H1 (cell line): ENCODE results near the gene APOBEC2. TPM values are rescaled to one million over a fixed set of nuclear protein-coding genes. Genes with fewer than 3 reads are reported as not detected.

ENCODE experiments used
- CTCF ChIA-PET: fragments of 300-600 bp; sonication (Branson Sonifier 250); formaldehyde crosslinking; loops from one replicate; lab custom pipeline; 2021; ENCODE audit not compliant: partially characterized antibody; lab: Charles Lee
- POLR2A ChIA-PET: fragments of 300-600 bp; sonication (Branson Sonifier 250); formaldehyde crosslinking; loops from one replicate; lab custom pipeline; 2021; ENCODE audit warnings: inconsistent platforms; ENCODE audit not compliant: partially characterized antibody; lab: Charles Lee
- DNase-seq, 2 experiments: peaks; one replicate each; pipeline versions ENCODE4 v3.0.0 to v3.0.0-alpha.2; 2010 to 2022; ENCODE audit warnings: low spot score in 2 of 2, low read depth in 1 of 2, mixed read lengths in 1 of 2
- FAIRE-seq: peaks from 2 replicates; lab custom pipeline; 2011; peaks lifted over from hg19 to GRCh38; lab: Jason Lieb, UNC
- H2AFZ ChIP-seq: 2 replicates; pipeline ENCODE4 v1.8.1; 2012; ENCODE audit warnings: low read length, inconsistent platforms
- H2AK5ac ChIP-seq: 2 replicates; pipeline ENCODE4 v1.6.1; 2013; ENCODE audit warnings: low read depth, low read length
- H2BK120ac ChIP-seq: replicated peaks from 2 replicates; pipeline ENCODE3; 2013; ENCODE audit warnings: low read depth, low read length, inconsistent platforms
- H2BK12ac ChIP-seq: 2 replicates; pipeline ENCODE4 v1.6.1; 2013; ENCODE audit warnings: low read depth, low read length
- H2BK15ac ChIP-seq: 2 replicates; pipeline ENCODE4 v1.6.1; 2013; ENCODE audit warnings: low read length
- H2BK20ac ChIP-seq: 2 replicates; pipeline ENCODE4 v1.6.1; 2013; ENCODE audit warnings: low read length
- H2BK5ac ChIP-seq: 2 replicates; pipeline ENCODE4 v1.6.1; 2013; ENCODE audit warnings: low read depth, low read length
- H3K14ac ChIP-seq: 2 replicates; pipeline ENCODE4 v1.6.1; 2013; ENCODE audit warnings: inconsistent platforms; ENCODE audit not compliant: insufficient read length
- H3K18ac ChIP-seq: 2 replicates; pipeline ENCODE4 v1.6.1; 2013; ENCODE audit warnings: low read length; ENCODE audit errors: extremely low read depth
- H3K23ac ChIP-seq: 2 replicates; pipeline ENCODE4 v1.6.1; 2013; ENCODE audit warnings: inconsistent platforms; ENCODE audit not compliant: insufficient read length
- H3K23me2 ChIP-seq: 2 replicates; pipeline ENCODE4 v1.6.1; 2013; ENCODE audit warnings: low read depth, low read length
- H3K27ac ChIP-seq: 2 replicates; pipeline ENCODE4 v1.6.1; 2011; ENCODE audit warnings: low read depth, low read length, inconsistent platforms
- H3K27me3 ChIP-seq, 4 experiments: replicated peaks in 1 of 4; 1 replicate in 1 of 4; 2 replicates in 3 of 4; pipeline versions ENCODE4 v1.6.1 to v1.8.1; 2011 to 2013; ENCODE audit warnings: low read length in 3 of 4, mild to moderate bottlenecking in 3 of 4, inconsistent platforms in 2 of 4, mixed read lengths in 2 of 4, moderate library complexity in 1 of 4; ENCODE audit not compliant: control insufficient read depth in 3 of 4, insufficient read depth in 3 of 4; ENCODE audit errors: extremely low read depth in 1 of 4
- H3K36me3 ChIP-seq, 4 experiments: 2 replicates each; pipeline versions ENCODE4 v1.6.1 to v1.8.1; 2011 to 2013; ENCODE audit warnings: mild to moderate bottlenecking in 4 of 4, low read length in 3 of 4, moderate library complexity in 2 of 4, control low read depth in 1 of 4, inconsistent platforms in 1 of 4; ENCODE audit not compliant: insufficient read depth in 4 of 4, control insufficient read depth in 2 of 4
- H3K4ac ChIP-seq: replicated peaks from 2 replicates; pipeline ENCODE3; 2013; ENCODE audit warnings: low read length, low read depth, mixed read lengths, inconsistent platforms; ENCODE audit not compliant: insufficient read length
- H3K4me1 ChIP-seq, 4 experiments: replicated peaks in 1 of 4; 1 replicate in 1 of 4; 2 replicates in 3 of 4; pipeline versions ENCODE4 v1.6.1 to v1.8.1; 2011 to 2013; ENCODE audit warnings: low read length in 3 of 4, inconsistent platforms in 2 of 4, mixed read lengths in 1 of 4; ENCODE audit not compliant: insufficient read depth in 4 of 4, control insufficient read depth in 3 of 4
- H3K4me2 ChIP-seq, 2 experiments: 2 replicates each; pipeline versions ENCODE4 v1.6.1 to v1.8.1; 2011 to 2013; ENCODE audit warnings: low read depth in 2 of 2, low read length in 2 of 2, control low read depth in 1 of 2, inconsistent platforms in 1 of 2, mild to moderate bottlenecking in 1 of 2; ENCODE audit not compliant: insufficient read depth in 1 of 2
- H3K4me3 ChIP-seq, 4 experiments: fragments of 200-600, 300-600 bp in 1 of 4; sonication (generic), shearing (Covaris generic), sonication (Bioruptor Twin) in 1 of 4; 2 replicates each; pipeline versions ENCODE4 v1.5.1 to v1.8.1; 2011 to 2016; ENCODE audit warnings: low read length in 4 of 4, low read depth in 3 of 4, control low read depth in 2 of 4, inconsistent platforms in 2 of 4, mild to moderate bottlenecking in 2 of 4, mixed read lengths in 1 of 4, moderate library complexity in 1 of 4; ENCODE audit not compliant: insufficient read depth in 2 of 4; ENCODE audit errors: extremely low read depth in 1 of 4
- H3K56ac ChIP-seq: replicated peaks from 2 replicates; pipeline ENCODE3; 2013; ENCODE audit warnings: low read depth, mild to moderate bottlenecking, mixed read lengths, low read length, inconsistent platforms; ENCODE audit not compliant: insufficient read length
- H3K79me1 ChIP-seq: 2 replicates; pipeline ENCODE4 v1.6.1; 2013; ENCODE audit warnings: low read depth, low read length, control low read depth
- H3K79me2 ChIP-seq, 2 experiments: 2 replicates each; pipeline versions ENCODE4 v1.6.1 to v1.8.1; 2012 to 2013; ENCODE audit warnings: low read length in 2 of 2, mild to moderate bottlenecking in 2 of 2, inconsistent platforms in 1 of 2; ENCODE audit not compliant: insufficient read depth in 2 of 2, control insufficient read depth in 1 of 2
- H3K9ac ChIP-seq, 4 experiments: replicated peaks in 1 of 4; 1 replicate in 1 of 4; 2 replicates in 3 of 4; pipeline versions ENCODE4 v1.6.1 to v1.8.1; 2011 to 2013; ENCODE audit warnings: low read depth in 3 of 4, low read length in 3 of 4, control low read depth in 2 of 4, mild to moderate bottlenecking in 2 of 4, moderate library complexity in 2 of 4, inconsistent platforms in 1 of 4; ENCODE audit errors: extremely low read depth in 1 of 4
- H3K9me3 ChIP-seq, 2 experiments: 2 replicates each; pipeline versions ENCODE4 v1.6.1 to v1.8.1; 2012 to 2013; ENCODE audit warnings: mild to moderate bottlenecking in 2 of 2, moderate library complexity in 2 of 2, control low read depth in 1 of 2, inconsistent platforms in 1 of 2, low read depth in 1 of 2, low read length in 1 of 2, mixed read lengths in 1 of 2; ENCODE audit not compliant: insufficient read depth in 2 of 2
- H4K20me1 ChIP-seq, 2 experiments: replicated peaks in 1 of 2; 2 replicates each; pipeline versions ENCODE3 to v1.8.1; 2011 to 2013; ENCODE audit warnings: inconsistent platforms in 2 of 2, low read length in 2 of 2, mild to moderate bottlenecking in 1 of 2; ENCODE audit not compliant: insufficient read depth in 2 of 2, control insufficient read depth in 1 of 2
- H4K5ac ChIP-seq: 2 replicates; pipeline ENCODE4 v1.6.1; 2013; ENCODE audit warnings: low read length, low read depth, mixed read lengths, inconsistent platforms; ENCODE audit not compliant: insufficient read length
- H4K8ac ChIP-seq: 2 replicates; pipeline ENCODE4 v1.8.0; 2013; ENCODE audit warnings: mild to moderate bottlenecking, moderate library complexity, low read length, inconsistent platforms; ENCODE audit not compliant: insufficient read depth; ENCODE audit errors: extremely low read depth
- H4K91ac ChIP-seq: replicated peaks from 2 replicates; pipeline ENCODE3; 2013; ENCODE audit warnings: low read length, mixed read lengths, inconsistent platforms; ENCODE audit not compliant: insufficient read length
- POLR2A ChIP-seq, 2 experiments: IDR thresholded peaks; 1 replicate in 1 of 2; 2 replicates in 1 of 2; pipeline ENCODE4 v1.6.1; 2011; ENCODE audit warnings: low read depth in 2 of 2, low read length in 2 of 2, mild to moderate bottlenecking in 2 of 2; ENCODE audit errors: control extremely low read depth in 1 of 2
- RAD21 ChIP-seq, 2 experiments: IDR thresholded peaks in 1 of 2; conservative IDR thresholded peaks in 1 of 2; 2 replicates each; pipeline ENCODE4 v1.6.1; 2011; ENCODE audit warnings: low read depth in 2 of 2, low read length in 2 of 2, improper control_type of control experiment in 1 of 2, inconsistent platforms in 1 of 2, mild to moderate bottlenecking in 1 of 2, moderate library complexity in 1 of 2
- WGBS, 2 experiments: shearing (Covaris generic) in 1 of 2; methylation state at CpG; one replicate each; pipeline versions ENCODE4 v1.1.6 to v1.1.7; 2013 to 2015; ENCODE audit warnings: low lambda C conversion rate in 2 of 2, mixed read lengths in 2 of 2, inconsistent platforms in 1 of 2, low coverage in 1 of 2, missing lambda C conversion rate in 1 of 2; ENCODE audit not compliant: insufficient replicate concordance in 2 of 2, insufficient coverage in 1 of 2, insufficient read length in 1 of 2; ENCODE audit errors: extremely low coverage in 1 of 2, missing lambda C conversion rate in 1 of 2; 5-methylcytosine and 5-hydroxymethylcytosine counted together
- polyA plus RNA-seq, 7 experiments: library from polyadenylated mRNA; depleted of rRNA in 3 of 7; stranded (reverse) in 5 of 7; unstranded in 2 of 7; fragments of >200 nt in 5 of 7; fragments of 200-250 nt in 2 of 7; gene quantifications; 1 replicate in 5 of 7; 2 replicates in 1 of 7; 4 replicates in 1 of 7; pipeline versions ENCODE4 v1.2.1 to v1.2.3, GENCODE V29; 2011 to 2013; ENCODE audit warnings: missing spikeins in 2 of 7, mixed read lengths in 2 of 7
- total RNA-seq: library from RNA; stranded (reverse); fragmentation: NEBNext Ultra II Directional; extraction: Animal tissue kit (Norgen Biotek cat#: 25700); gene quantifications from 2 replicates; pipeline ENCODE4 v1.2.1, GENCODE V29; 2021
- TF ChIP-seq, protein P1 (sequence below), 3 experiments: IDR thresholded peaks; 1 replicate in 2 of 3; 2 replicates in 1 of 3; pipeline versions ENCODE4 v1.5.1 to v1.6.1; 2011; ENCODE audit warnings: low read length in 3 of 3, mild to moderate bottlenecking in 3 of 3, inconsistent platforms in 2 of 3, low read depth in 1 of 3, moderate library complexity in 1 of 3; ENCODE audit not compliant: insufficient read depth in 1 of 3; ENCODE audit errors: control extremely low read depth in 1 of 3

APOBEC2 gene
- total and polyA plus RNA-seq, 2 of the 8 experiments (the other 6 are each of a cell fraction or from before 2014, with no cell fraction given): not detected

DNA sequence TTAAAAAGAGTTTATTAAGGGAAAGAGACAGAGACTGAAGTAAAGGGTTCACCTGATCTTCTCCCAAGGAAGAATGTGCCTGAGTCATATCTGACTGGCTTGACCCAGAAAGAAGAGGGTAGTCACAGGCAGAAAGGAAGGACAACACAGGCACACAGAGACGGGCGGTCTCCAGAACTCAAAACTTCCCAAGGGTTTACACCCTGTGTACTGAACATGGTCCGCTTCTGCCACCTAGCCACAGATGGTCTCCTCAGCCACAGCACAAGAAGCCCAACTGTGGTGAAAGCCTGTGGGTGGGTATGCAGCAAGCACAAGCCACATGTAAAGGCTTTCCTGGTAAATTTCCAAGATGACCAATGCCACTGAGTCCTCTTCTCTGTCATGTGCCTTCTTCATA, 31.2 kb upstream of the APOBEC2 start:
- no peak for FAIRE-seq
- CTCF ChIA-PET: interaction anchor here (1.3 to 11.8 kb wide), 5 partner anchors 10 to 170 kb away, joined by 3 to 199 read pairs (median 5); no protein-coding TSS in a partner anchor
- H4K5ac ChIP-seq: no peak overlapping the region
- no peak overlapping the region for H2BK5ac ChIP-seq
- 90% methylated on average over 3 of the region's 3 CpGs; no CpG with 5 or more reads in 1 of the 2 experiments for WGBS, 2 experiments
- no peak overlapping the region for H3K4me3 ChIP-seq
- no peaks in the 10 kb centered on the region for H4K20me1 ChIP-seq
- H2AFZ ChIP-seq: no peak overlapping the region
- H2BK12ac ChIP-seq: no peak overlapping the region
- POLR2A ChIA-PET: no interaction called here
- no peak overlapping the region for H3K14ac ChIP-seq
- no peaks in the 10 kb centered on the region for H3K36me3 ChIP-seq
- H2BK120ac ChIP-seq: no peak overlapping the region
- no peaks in the 10 kb centered on the region for H3K79me2 ChIP-seq
- no peak overlapping the region for H3K23ac ChIP-seq
- no peak overlapping the region for H2BK15ac ChIP-seq
- no peak overlapping the region for H3K27ac ChIP-seq
- no peak for DNase-seq
- H3K18ac ChIP-seq: no peak overlapping the region
- H3K56ac ChIP-seq: no peak overlapping the region
- no peak overlapping the region for H4K8ac ChIP-seq
- H2AK5ac ChIP-seq: no peak overlapping the region
- H3K23me2 ChIP-seq: no peaks in the 10 kb centered on the region
- no peak overlapping the region for H3K4me2 ChIP-seq
- no peak overlapping the region for H2BK20ac ChIP-seq
- H3K9me3 ChIP-seq: no peaks in the 10 kb centered on the region
- H3K27me3 ChIP-seq: no peaks in the 10 kb centered on the region
- no peaks in the 10 kb centered on the region for H3K79me1 ChIP-seq
- TF ChIP-seq, protein P1, sequence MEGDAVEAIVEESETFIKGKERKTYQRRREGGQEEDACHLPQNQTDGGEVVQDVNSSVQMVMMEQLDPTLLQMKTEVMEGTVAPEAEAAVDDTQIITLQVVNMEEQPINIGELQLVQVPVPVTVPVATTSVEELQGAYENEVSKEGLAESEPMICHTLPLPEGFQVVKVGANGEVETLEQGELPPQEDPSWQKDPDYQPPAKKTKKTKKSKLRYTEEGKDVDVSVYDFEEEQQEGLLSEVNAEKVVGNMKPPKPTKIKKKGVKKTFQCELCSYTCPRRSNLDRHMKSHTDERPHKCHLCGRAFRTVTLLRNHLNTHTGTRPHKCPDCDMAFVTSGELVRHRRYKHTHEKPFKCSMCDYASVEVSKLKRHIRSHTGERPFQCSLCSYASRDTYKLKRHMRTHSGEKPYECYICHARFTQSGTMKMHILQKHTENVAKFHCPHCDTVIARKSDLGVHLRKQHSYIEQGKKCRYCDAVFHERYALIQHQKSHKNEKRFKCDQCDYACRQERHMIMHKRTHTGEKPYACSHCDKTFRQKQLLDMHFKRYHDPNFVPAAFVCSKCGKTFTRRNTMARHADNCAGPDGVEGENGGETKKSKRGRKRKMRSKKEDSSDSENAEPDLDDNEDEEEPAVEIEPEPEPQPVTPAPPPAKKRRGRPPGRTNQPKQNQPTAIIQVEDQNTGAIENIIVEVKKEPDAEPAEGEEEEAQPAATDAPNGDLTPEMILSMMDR (IDR thresholded peaks at IDR 0.05; ENCODE audit: control extremely low read depth in 1 of 3, insufficient read depth in 1 of 3, low read depth in 1 of 3, low read length in 3 of 3): peak; percentile 38 to 52 (median 48)
- TF ChIP-seq RAD21 (IDR thresholded peaks at IDR 0.05 in 1 of 2, conservative IDR thresholded peaks at IDR 0.05 in 1 of 2; ENCODE audit: low read depth in 2 of 2, low read length in 2 of 2): peak; percentile 63 to 73
- no peak for TF ChIP-seq POLR2A (IDR thresholded peaks at IDR 0.05; ENCODE audit: control extremely low read depth in 1 of 2, low read depth in 2 of 2, low read length in 2 of 2)
- no peaks in the 10 kb centered on the region; a peak in 2 of 7 replicates for H3K4me1 ChIP-seq
- no peak overlapping the region for H3K4ac ChIP-seq
- no peak overlapping the region for H4K91ac ChIP-seq
- no peak overlapping the region for H3K9ac ChIP-seq
